Right lobe of liver (tissue), 4 donors: ENCODE results near the gene PHF12.

Experiments
- POLR2A ChIP-seq: fragments of 450-650 bp; IDR thresholded peaks from one replicate; pipeline ENCODE4 v1.6.1; 2017; ENCODE audit warnings: antibody characterized with exemption, mild to moderate bottlenecking
- TF ChIP-seq, protein P1 (sequence below), 4 donors: fragments of 200-600 bp in 3 of 4; fragments of 450-650 bp in 1 of 4; IDR thresholded peaks; one replicate each; pipeline versions ENCODE4 v1.5.1 to v1.8.0; 2016 to 2022; ENCODE audit warnings: antibody characterized with exemption in 4 of 4, mild to moderate bottlenecking in 2 of 4
- donor health status: DM: no; HTN: no; CAD: no.
- donor health status: DM: no; HTN: no; CAD: no.
- donor health status: DM: no; HTN: yes; CAD: no.

DNA sequence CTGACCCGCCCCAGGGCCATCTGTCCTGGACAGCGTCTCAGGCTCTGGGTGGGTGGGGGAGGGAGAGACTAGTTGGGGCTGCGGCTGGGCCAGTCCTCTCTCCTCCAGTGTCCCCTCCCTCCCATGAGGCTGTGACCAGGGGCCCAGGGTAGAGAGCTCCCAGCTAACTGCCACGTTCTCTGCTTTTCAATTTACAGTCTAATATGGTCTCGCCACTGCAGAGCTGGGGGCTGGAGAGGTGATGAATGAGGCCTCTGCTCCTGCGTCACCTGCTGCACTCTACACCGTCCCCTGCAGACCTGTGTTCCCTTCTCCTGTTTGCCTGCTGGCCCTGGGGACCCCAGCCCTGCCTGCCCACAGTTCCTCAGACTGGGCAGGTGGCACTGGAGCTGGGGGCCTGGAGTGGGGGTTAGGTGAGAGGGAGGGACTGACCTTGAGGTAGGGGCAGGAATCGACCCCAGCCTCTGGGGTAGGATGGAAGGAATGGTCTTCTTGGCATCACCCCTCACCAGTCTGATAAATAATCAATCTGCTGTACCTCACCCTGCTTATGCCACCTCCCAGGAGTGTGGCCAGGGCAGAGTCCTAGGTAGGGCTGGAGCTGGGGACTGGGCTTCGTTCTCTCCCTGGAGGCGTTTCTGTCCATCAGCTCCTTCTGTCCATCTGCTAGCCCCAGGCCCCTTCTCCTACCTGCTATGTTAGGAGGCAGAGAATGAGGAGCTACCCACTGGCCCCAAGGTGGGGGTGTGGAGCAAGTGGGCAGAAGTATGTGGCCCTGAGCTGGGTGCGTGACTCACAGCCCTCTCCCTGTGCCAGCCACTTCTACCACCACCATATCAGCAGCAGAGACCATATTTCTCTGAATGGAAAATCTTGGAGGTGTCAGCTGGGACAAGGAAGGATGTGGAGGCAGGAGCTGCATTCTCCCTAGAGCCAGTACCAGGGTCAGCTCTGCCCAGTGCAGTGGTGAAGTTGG lies 41.6 kb upstream of the PHF12 start:
- TF ChIP-seq POLR2A = no peak
- TF ChIP-seq, protein P1, sequence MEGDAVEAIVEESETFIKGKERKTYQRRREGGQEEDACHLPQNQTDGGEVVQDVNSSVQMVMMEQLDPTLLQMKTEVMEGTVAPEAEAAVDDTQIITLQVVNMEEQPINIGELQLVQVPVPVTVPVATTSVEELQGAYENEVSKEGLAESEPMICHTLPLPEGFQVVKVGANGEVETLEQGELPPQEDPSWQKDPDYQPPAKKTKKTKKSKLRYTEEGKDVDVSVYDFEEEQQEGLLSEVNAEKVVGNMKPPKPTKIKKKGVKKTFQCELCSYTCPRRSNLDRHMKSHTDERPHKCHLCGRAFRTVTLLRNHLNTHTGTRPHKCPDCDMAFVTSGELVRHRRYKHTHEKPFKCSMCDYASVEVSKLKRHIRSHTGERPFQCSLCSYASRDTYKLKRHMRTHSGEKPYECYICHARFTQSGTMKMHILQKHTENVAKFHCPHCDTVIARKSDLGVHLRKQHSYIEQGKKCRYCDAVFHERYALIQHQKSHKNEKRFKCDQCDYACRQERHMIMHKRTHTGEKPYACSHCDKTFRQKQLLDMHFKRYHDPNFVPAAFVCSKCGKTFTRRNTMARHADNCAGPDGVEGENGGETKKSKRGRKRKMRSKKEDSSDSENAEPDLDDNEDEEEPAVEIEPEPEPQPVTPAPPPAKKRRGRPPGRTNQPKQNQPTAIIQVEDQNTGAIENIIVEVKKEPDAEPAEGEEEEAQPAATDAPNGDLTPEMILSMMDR (IDR thresholded peaks at IDR 0.05) = no peak
